SK-N-SH treated with all-trans-retinoic acid at 6 μM for 48 hours (cell line): ENCODE measurements around the gene AVEN.
A peak's percentile ranks its signal among the peaks of the same experiment; 100 is the strongest.

Source experiments
- ATAC-seq: fragments of 200-7000 bp; cut with Tn5 transposase; 3 replicates; pipeline ENCODE4 v1.9.1; 2020; ENCODE audit warnings: mild to moderate bottlenecking, moderate library complexity
- ARNTL ChIP-seq: fragments of 450-650 bp; formaldehyde crosslinking; IDR thresholded peaks from 2 replicates; pipeline ENCODE4 v1.5.0; 2020; ENCODE audit warnings: low read depth, mild to moderate bottlenecking, moderate library complexity, borderline replicate concordance
- BACH2 ChIP-seq: fragments of 250-450 bp; sonication (Bioruptor Pico); IDR thresholded peaks from 2 replicates; pipeline ENCODE4 v1.9.0; 2021; ENCODE audit warnings: mild to moderate bottlenecking, borderline replicate concordance
- CREB5 ChIP-seq: fragments of 250-450 bp; sonication (Bioruptor Pico); IDR thresholded peaks from 2 replicates; pipeline ENCODE4 v1.5.1; 2020; ENCODE audit warnings: low read depth, mild to moderate bottlenecking, moderate library complexity
- CSDC2 ChIP-seq: fragments of 250-450 bp; sonication (Bioruptor Pico); IDR thresholded peaks from 2 replicates; pipeline ENCODE4 v1.5.0; 2020; ENCODE audit warnings: mild to moderate bottlenecking, moderate library complexity
- CSRNP3 ChIP-seq: fragments of 250-450 bp; sonication (Bioruptor Pico); IDR thresholded peaks from 2 replicates; pipeline ENCODE4 v1.5.1; 2021; ENCODE audit warnings: mild to moderate bottlenecking, moderate library complexity
- ESRRG ChIP-seq: fragments of 250-450 bp; sonication (Bioruptor Pico); IDR thresholded peaks from 2 replicates; pipeline ENCODE4 v1.6.1; 2021; ENCODE audit warnings: mild to moderate bottlenecking
- GLIS3 ChIP-seq: fragments of 250-450 bp; sonication (Bioruptor Pico); IDR thresholded peaks from 2 replicates; pipeline ENCODE4 v1.5.0; 2020; ENCODE audit warnings: mild to moderate bottlenecking, moderate library complexity
- ISL1 ChIP-seq: fragments of 250-450 bp; sonication (Bioruptor Pico); IDR thresholded peaks from 2 replicates; pipeline ENCODE4 v2.1.2; 2022; ENCODE audit warnings: mild to moderate bottlenecking, moderate library complexity
- OSR1 ChIP-seq: fragments of 250-450 bp; sonication (Bioruptor Pico); IDR thresholded peaks from 2 replicates; pipeline ENCODE4 v1.8.0; 2022; ENCODE audit warnings: moderate library complexity, mild to moderate bottlenecking, inconsistent platforms
- PATZ1 ChIP-seq: fragments of 250-450 bp; sonication (Bioruptor Pico); IDR thresholded peaks from 2 replicates; pipeline ENCODE4 v1.8.0; 2020; ENCODE audit warnings: mild to moderate bottlenecking, moderate library complexity, borderline replicate concordance
- POU6F1 ChIP-seq: fragments of 250-450 bp; sonication (Bioruptor Pico); IDR thresholded peaks from 2 replicates; pipeline ENCODE4 v1.8.0; 2021; ENCODE audit warnings: low read depth, mild to moderate bottlenecking, moderate library complexity, borderline replicate concordance
- RARB ChIP-seq: fragments of 250-450 bp; sonication (Bioruptor Pico); IDR thresholded peaks from 2 replicates; pipeline ENCODE4 v1.8.0; 2021; ENCODE audit warnings: mild to moderate bottlenecking, moderate library complexity
- SNAI2 ChIP-seq: fragments of 250-450 bp; sonication (Bioruptor Pico); IDR thresholded peaks from 2 replicates; pipeline ENCODE4 v1.5.0; 2020; ENCODE audit warnings: mild to moderate bottlenecking, moderate library complexity
- TCF4 ChIP-seq: fragments of 250-450 bp; sonication (Bioruptor Pico); IDR thresholded peaks from 2 replicates; pipeline ENCODE4 v1.8.0; 2021; ENCODE audit warnings: mild to moderate bottlenecking, moderate library complexity, borderline replicate concordance
- TOX ChIP-seq: fragments of 250-450 bp; sonication (Bioruptor Pico); IDR thresholded peaks from 2 replicates; pipeline ENCODE4 v1.8.0; 2021; ENCODE audit warnings: mild to moderate bottlenecking, moderate library complexity, borderline replicate concordance
- TSHZ2 ChIP-seq: fragments of 250-450 bp; sonication (Bioruptor Pico); IDR thresholded peaks from 2 replicates; pipeline ENCODE4 v1.5.0; 2020; ENCODE audit warnings: mild to moderate bottlenecking, moderate library complexity
- ZFP3 ChIP-seq: fragments of 250-450 bp; sonication (Bioruptor Pico); IDR thresholded peaks from 2 replicates; pipeline ENCODE4 v1.5.0; 2020; ENCODE audit warnings: mild to moderate bottlenecking, moderate library complexity
- ZFP30 ChIP-seq: fragments of 450-650 bp; formaldehyde crosslinking; IDR thresholded peaks from 2 replicates; pipeline ENCODE4 v1.5.0; 2022; ENCODE audit warnings: mild to moderate bottlenecking, moderate library complexity
- ZNF565 ChIP-seq: fragments of 450-650 bp; formaldehyde crosslinking; conservative IDR thresholded peaks from 2 replicates; pipeline ENCODE4 v1.5.0; 2020; ENCODE audit warnings: low read depth, mild to moderate bottlenecking, moderate library complexity
- ZNF70 ChIP-seq: fragments of 450-650 bp; formaldehyde crosslinking; IDR thresholded peaks from 2 replicates; pipeline ENCODE4 v1.5.0; 2020; ENCODE audit warnings: mild to moderate bottlenecking, moderate library complexity
- ZNF8 ChIP-seq: fragments of 450-650 bp; formaldehyde crosslinking; IDR thresholded peaks from 2 replicates; pipeline ENCODE4 v1.5.0; 2020; ENCODE audit warnings: mild to moderate bottlenecking, moderate library complexity

The AVEN gene

GRCh38 chr15:33874156-33874555, 164.8 kb downstream of the AVEN start:
- ATAC-seq: no peak

GRCh38 chr15:33872416-33873106, 166.4 kb downstream of the AVEN start:
- peak; percentile 19; the same call in 2 of the 3 replicates for ATAC-seq
- no peak for TF ChIP-seq ZFP30 (CRISPR knock-in tag)

More at GRCh38 chr15:33874156-33874555, 164.8 kb downstream of the AVEN start:
- TF ChIP-seq ZNF70 (no peak), SNAI2 (no peak), CSRNP3 (CRISPR knock-in tag) (no peak), TOX (CRISPR knock-in tag) (no peak), OSR1 (no peak), RARB (CRISPR knock-in tag) (no peak), ZFP30 (CRISPR knock-in tag) (no peak), ISL1 (CRISPR knock-in tag) (no peak), TSHZ2 (no peak), TCF4 (CRISPR knock-in tag) (no peak), ZFP3 (no peak)
- TF ChIP-seq, all 23 proteins: peak for 0

- peak; percentile 56 for ATAC-seq
- TF ChIP-seq ZNF8 (CRISPR knock-in tag): no peak
- no peak for TF ChIP-seq CSRNP3 (CRISPR knock-in tag)
- TF ChIP-seq ARNTL (CRISPR knock-in tag): no peak
- no peak for TF ChIP-seq ZFP3
- TF ChIP-seq CSDC2 (CRISPR knock-in tag): no peak
- no peak for TF ChIP-seq ZNF565
- no peak for TF ChIP-seq PATZ1 (CRISPR knock-in tag)
- no peak for TF ChIP-seq BACH2 (CRISPR knock-in tag)
- no peak for TF ChIP-seq RARB (CRISPR knock-in tag)
- no peak for TF ChIP-seq ZFP30 (CRISPR knock-in tag)
- no peak for TF ChIP-seq TCF4 (CRISPR knock-in tag)
- no peak for TF ChIP-seq ESRRG (CRISPR knock-in tag)
- TF ChIP-seq POU6F1 (CRISPR knock-in tag): no peak
- TF ChIP-seq CREB5 (CRISPR knock-in tag): no peak
- no peak for TF ChIP-seq GLIS3 (CRISPR knock-in tag)
- TF ChIP-seq ZNF70: no peak
- TF ChIP-seq OSR1: no peak
These were observed 167.0 kb downstream of the AVEN start for GRCh38 chr15:33871980-33872379.
